ENCODE results near the gene DGKB.

DGKB gene

GRCh38 chr7:14275356-14275755 lies 627.2 kb downstream of the DGKB start:
- Histone ChIP-seq H3K4me1 (ENCODE audit: insufficient read depth, insufficient read length) (no peaks in the 10 kb centered on the region), H3K9ac (ENCODE audit: insufficient read length, low read depth) (no peak overlapping the region), H3K9me3 (ENCODE audit: insufficient read depth, low read length) (no peaks in the 10 kb centered on the region), H3K27me3 (ENCODE audit: insufficient read depth, insufficient read length) (no peaks in the 10 kb centered on the region), H3K4me3 (ENCODE audit: insufficient read length, low read depth) (no peak overlapping the region), H3K36me3 (ENCODE audit: insufficient read depth, insufficient read length, low read length) (no peaks in the 10 kb centered on the region)
- TF ChIP-seq YY1 (IDR thresholded peaks at IDR 0.05; ENCODE audit: insufficient read depth, insufficient read length) (no peak), ZNF274 (IDR thresholded peaks at IDR 0.05; ENCODE audit: low read depth, low read length) (no peak), SUZ12 (IDR thresholded peaks at IDR 0.05; ENCODE audit: extremely low read depth, insufficient read depth, insufficient read length) (no peak)
- no peak for DNase-seq (ENCODE audit: low read depth, low spot score)

GRCh38 chr7:14271441-14271840 lies 631.1 kb downstream of the DGKB start:
- Histone ChIP-seq H3K9me3 (ENCODE audit: insufficient read depth, low read length) (no peaks in the 10 kb centered on the region), H3K4me1 (ENCODE audit: insufficient read depth, insufficient read length) (no peaks in the 10 kb centered on the region), H3K27me3 (ENCODE audit: insufficient read depth, insufficient read length) (no peaks in the 10 kb centered on the region), H3K36me3 (ENCODE audit: insufficient read depth, insufficient read length, low read length) (no peaks in the 10 kb centered on the region), H3K9ac (ENCODE audit: insufficient read length, low read depth) (no peak overlapping the region), H3K4me3 (ENCODE audit: insufficient read length, low read depth) (no peak overlapping the region)
- no peak for TF ChIP-seq SUZ12 (IDR thresholded peaks at IDR 0.05; ENCODE audit: extremely low read depth, insufficient read depth, insufficient read length)
- no peak for TF ChIP-seq ZNF274 (IDR thresholded peaks at IDR 0.05; ENCODE audit: low read depth, low read length)
- TF ChIP-seq YY1 (IDR thresholded peaks at IDR 0.05; ENCODE audit: insufficient read depth, insufficient read length), result no peak
- no peak for DNase-seq (ENCODE audit: low read depth, low spot score)

- no peaks in the 10 kb centered on the region for H3K9me3 ChIP-seq (ENCODE audit: insufficient read depth, low read length)
- TF ChIP-seq YY1 (IDR thresholded peaks at IDR 0.05; ENCODE audit: insufficient read depth, insufficient read length) (no peak), ZNF274 (IDR thresholded peaks at IDR 0.05; ENCODE audit: low read depth, low read length) (no peak), SUZ12 (IDR thresholded peaks at IDR 0.05; ENCODE audit: extremely low read depth, insufficient read depth, insufficient read length) (no peak)
- no peaks in the 10 kb centered on the region for H3K36me3 ChIP-seq (ENCODE audit: insufficient read depth, insufficient read length, low read length)
- no peaks in the 10 kb centered on the region for H3K4me1 ChIP-seq (ENCODE audit: insufficient read depth, insufficient read length)
- no peak for DNase-seq (ENCODE audit: low read depth, low spot score)
- H3K27me3 ChIP-seq (ENCODE audit: insufficient read depth, insufficient read length), result no peaks in the 10 kb centered on the region
- H3K4me3 ChIP-seq (ENCODE audit: insufficient read length, low read depth), result no peak overlapping the region
- H3K9ac ChIP-seq (ENCODE audit: insufficient read length, low read depth), result no peak overlapping the region
Observed at GRCh38 chr7:14270099-14270498, 632.5 kb downstream of the DGKB start.

GRCh38 chr7:14260011-14260410 lies 642.5 kb downstream of the DGKB start:
- TF ChIP-seq ZNF274 (IDR thresholded peaks at IDR 0.05; ENCODE audit: low read depth, low read length) (no peak), SUZ12 (IDR thresholded peaks at IDR 0.05; ENCODE audit: extremely low read depth, insufficient read depth, insufficient read length) (no peak), YY1 (IDR thresholded peaks at IDR 0.05; ENCODE audit: insufficient read depth, insufficient read length) (no peak)
- no peaks in the 10 kb centered on the region for H3K27me3 ChIP-seq (ENCODE audit: insufficient read depth, insufficient read length)
- no peak overlapping the region for H3K4me3 ChIP-seq (ENCODE audit: insufficient read length, low read depth)
- no peaks in the 10 kb centered on the region for H3K36me3 ChIP-seq (ENCODE audit: insufficient read depth, insufficient read length, low read length)
- DNase-seq (ENCODE audit: low read depth, low spot score), result no peak
- no peaks in the 10 kb centered on the region for H3K4me1 ChIP-seq (ENCODE audit: insufficient read depth, insufficient read length)
- no peaks in the 10 kb centered on the region for H3K9me3 ChIP-seq (ENCODE audit: insufficient read depth, low read length)
- H3K9ac ChIP-seq (ENCODE audit: insufficient read length, low read depth), result no peak overlapping the region

- H3K27me3 ChIP-seq (ENCODE audit: insufficient read depth, insufficient read length), result no peaks in the 10 kb centered on the region
- no peak for DNase-seq (ENCODE audit: low read depth, low spot score)
- no peaks in the 10 kb centered on the region for H3K36me3 ChIP-seq (ENCODE audit: insufficient read depth, insufficient read length, low read length)
- H3K4me1 ChIP-seq (ENCODE audit: insufficient read depth, insufficient read length), result no peaks in the 10 kb centered on the region
- no peak overlapping the region for H3K9ac ChIP-seq (ENCODE audit: insufficient read length, low read depth)
- H3K9me3 ChIP-seq (ENCODE audit: insufficient read depth, low read length), result no peaks in the 10 kb centered on the region
- H3K4me3 ChIP-seq (ENCODE audit: insufficient read length, low read depth), result no peak overlapping the region
- no peak for TF ChIP-seq ZNF274 (IDR thresholded peaks at IDR 0.05; ENCODE audit: low read depth, low read length)
- no peak for TF ChIP-seq SUZ12 (IDR thresholded peaks at IDR 0.05; ENCODE audit: extremely low read depth, insufficient read depth, insufficient read length)
- TF ChIP-seq YY1 (IDR thresholded peaks at IDR 0.05; ENCODE audit: insufficient read depth, insufficient read length), result no peak
Observed at GRCh38 chr7:14258861-14259260, 643.7 kb downstream of the DGKB start.

GRCh38 chr7:14258441-14258840 lies 644.1 kb downstream of the DGKB start:
- Histone ChIP-seq H3K9me3 (ENCODE audit: insufficient read depth, low read length) (no peaks in the 10 kb centered on the region), H3K4me3 (ENCODE audit: insufficient read length, low read depth) (no peak overlapping the region), H3K36me3 (ENCODE audit: insufficient read depth, insufficient read length, low read length) (no peaks in the 10 kb centered on the region), H3K27me3 (ENCODE audit: insufficient read depth, insufficient read length) (no peaks in the 10 kb centered on the region), H3K4me1 (ENCODE audit: insufficient read depth, insufficient read length) (no peaks in the 10 kb centered on the region), H3K9ac (ENCODE audit: insufficient read length, low read depth) (no peak overlapping the region)
- TF ChIP-seq ZNF274 (IDR thresholded peaks at IDR 0.05; ENCODE audit: low read depth, low read length) (no peak), YY1 (IDR thresholded peaks at IDR 0.05; ENCODE audit: insufficient read depth, insufficient read length) (no peak), SUZ12 (IDR thresholded peaks at IDR 0.05; ENCODE audit: extremely low read depth, insufficient read depth, insufficient read length) (no peak)
- no peak for DNase-seq (ENCODE audit: low read depth, low spot score)

GRCh38 chr7:14252458-14252857 lies 650.1 kb downstream of the DGKB start:
- Histone ChIP-seq H3K36me3 (ENCODE audit: insufficient read depth, insufficient read length, low read length) (no peaks in the 10 kb centered on the region), H3K4me1 (ENCODE audit: insufficient read depth, insufficient read length) (no peaks in the 10 kb centered on the region), H3K9me3 (ENCODE audit: insufficient read depth, low read length) (no peaks in the 10 kb centered on the region), H3K4me3 (ENCODE audit: insufficient read length, low read depth) (no peak overlapping the region), H3K9ac (ENCODE audit: insufficient read length, low read depth) (no peak overlapping the region), H3K27me3 (ENCODE audit: insufficient read depth, insufficient read length) (no peaks in the 10 kb centered on the region)
- no peak for TF ChIP-seq SUZ12 (IDR thresholded peaks at IDR 0.05; ENCODE audit: extremely low read depth, insufficient read depth, insufficient read length)
- TF ChIP-seq YY1 (IDR thresholded peaks at IDR 0.05; ENCODE audit: insufficient read depth, insufficient read length), result no peak
- TF ChIP-seq ZNF274 (IDR thresholded peaks at IDR 0.05; ENCODE audit: low read depth, low read length), result no peak
- no peak for DNase-seq (ENCODE audit: low read depth, low spot score)

- no peak for TF ChIP-seq ZNF274 (IDR thresholded peaks at IDR 0.05; ENCODE audit: low read depth, low read length)
- no peak for TF ChIP-seq SUZ12 (IDR thresholded peaks at IDR 0.05; ENCODE audit: extremely low read depth, insufficient read depth, insufficient read length)
- no peak for TF ChIP-seq YY1 (IDR thresholded peaks at IDR 0.05; ENCODE audit: insufficient read depth, insufficient read length)
- Histone ChIP-seq H3K27me3 (ENCODE audit: insufficient read depth, insufficient read length) (no peaks in the 10 kb centered on the region), H3K9me3 (ENCODE audit: insufficient read depth, low read length) (no peaks in the 10 kb centered on the region), H3K36me3 (ENCODE audit: insufficient read depth, insufficient read length, low read length) (no peaks in the 10 kb centered on the region), H3K9ac (ENCODE audit: insufficient read length, low read depth) (no peak overlapping the region), H3K4me3 (ENCODE audit: insufficient read length, low read depth) (no peak overlapping the region), H3K4me1 (ENCODE audit: insufficient read depth, insufficient read length) (no peaks in the 10 kb centered on the region)
- DNase-seq (ENCODE audit: low read depth, low spot score), result no peak
Observed at GRCh38 chr7:14242175-14242574, 660.4 kb downstream of the DGKB start.

Data from NT2/D1 (cell line).